Testis (tissue), 2 donors: ENCODE measurements around the gene RACK1.
A peak's percentile ranks its signal among the peaks of the same experiment; 100 is the strongest.

Source experiments
- POLR2A ChIP-seq: fragments of 450-650 bp; IDR thresholded peaks from one replicate; pipeline ENCODE4 v1.6.1; 2017; ENCODE audit warnings: antibody characterized with exemption, mild to moderate bottlenecking, moderate library complexity
- TF ChIP-seq, protein P1 (sequence below), 3 experiments: fragments of 450-650 bp in 2 of 3; fragments of 200-600 bp in 1 of 3; sonication (generic) in 1 of 3; IDR thresholded peaks; one replicate each; pipeline ENCODE4 v1.5.1; 2016 to 2019; ENCODE audit warnings: antibody characterized with exemption in 3 of 3, mild to moderate bottlenecking in 2 of 3, moderate library complexity in 1 of 3

DNA sequence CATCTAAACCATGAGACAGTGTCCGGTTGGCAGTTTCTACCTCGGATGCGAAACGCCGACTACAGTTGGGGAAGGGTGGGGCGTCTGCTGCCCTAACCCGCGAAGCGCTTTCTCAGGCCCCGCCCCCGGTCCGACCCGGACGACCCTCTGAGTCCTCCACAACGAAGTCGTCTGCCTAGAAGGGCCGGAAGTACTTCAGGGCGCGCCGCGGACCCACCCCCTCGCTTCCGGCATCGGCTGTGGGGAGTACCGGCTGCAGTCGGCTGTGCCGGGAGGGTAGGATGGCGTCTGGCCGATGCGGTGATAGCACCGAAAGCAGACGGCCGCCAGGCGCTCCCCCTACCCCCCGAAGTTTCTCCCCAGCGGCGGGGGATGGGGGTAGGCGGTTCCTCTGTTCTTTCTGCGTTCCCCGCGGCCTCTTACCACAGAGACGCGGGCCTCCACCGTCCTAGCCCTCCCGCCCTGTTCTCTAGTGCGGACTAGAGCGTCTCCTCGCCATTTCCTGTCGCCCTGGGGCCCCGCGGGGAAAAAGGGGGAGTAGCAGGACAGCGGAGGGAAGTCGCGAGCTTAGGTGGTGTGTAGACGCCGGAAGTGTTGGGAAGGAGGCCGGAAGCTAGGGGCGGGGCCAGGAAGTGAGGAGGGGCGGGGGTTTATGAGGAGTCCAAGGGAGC lies 20.5 kb downstream of the RACK1 start, which contains the start of gene TRIM41:
- TF ChIP-seq POLR2A = peak; percentile 7
- TF ChIP-seq, protein P1, sequence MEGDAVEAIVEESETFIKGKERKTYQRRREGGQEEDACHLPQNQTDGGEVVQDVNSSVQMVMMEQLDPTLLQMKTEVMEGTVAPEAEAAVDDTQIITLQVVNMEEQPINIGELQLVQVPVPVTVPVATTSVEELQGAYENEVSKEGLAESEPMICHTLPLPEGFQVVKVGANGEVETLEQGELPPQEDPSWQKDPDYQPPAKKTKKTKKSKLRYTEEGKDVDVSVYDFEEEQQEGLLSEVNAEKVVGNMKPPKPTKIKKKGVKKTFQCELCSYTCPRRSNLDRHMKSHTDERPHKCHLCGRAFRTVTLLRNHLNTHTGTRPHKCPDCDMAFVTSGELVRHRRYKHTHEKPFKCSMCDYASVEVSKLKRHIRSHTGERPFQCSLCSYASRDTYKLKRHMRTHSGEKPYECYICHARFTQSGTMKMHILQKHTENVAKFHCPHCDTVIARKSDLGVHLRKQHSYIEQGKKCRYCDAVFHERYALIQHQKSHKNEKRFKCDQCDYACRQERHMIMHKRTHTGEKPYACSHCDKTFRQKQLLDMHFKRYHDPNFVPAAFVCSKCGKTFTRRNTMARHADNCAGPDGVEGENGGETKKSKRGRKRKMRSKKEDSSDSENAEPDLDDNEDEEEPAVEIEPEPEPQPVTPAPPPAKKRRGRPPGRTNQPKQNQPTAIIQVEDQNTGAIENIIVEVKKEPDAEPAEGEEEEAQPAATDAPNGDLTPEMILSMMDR (IDR thresholded peaks at IDR 0.05) = no peak
